HepG2 (cell line): ENCODE measurements around the gene EPHA1. TPM values are rescaled to one million over a fixed set of nuclear protein-coding genes. Genes with fewer than 3 reads are reported as not detected.

Experiments
- BORCS8-MEF2B ChIP-seq: sonication (generic); formaldehyde crosslinking; IDR thresholded peaks from 2 replicates; pipeline ENCODE4 v1.8.0; 2022; ENCODE audit warnings: mild to moderate bottlenecking, missing genetic modification reagents
- CBX2 ChIP-seq, 2 experiments: fragments of 200-600 bp in 1 of 2; sonication (generic); formaldehyde crosslinking in 1 of 2; IDR thresholded peaks; 2 replicates each; pipeline versions ENCODE4 v1.7.0 to v1.8.1; 2018 to 2022; ENCODE audit warnings: low read depth in 2 of 2, low read length in 1 of 2, mild to moderate bottlenecking in 1 of 2, missing genetic modification reagents in 1 of 2
- DR1 ChIP-seq: sonication (generic); formaldehyde crosslinking; IDR thresholded peaks from 2 replicates; pipeline ENCODE4 v1.8.0; 2021; ENCODE audit warnings: mild to moderate bottlenecking, missing genetic modification reagents, inconsistent platforms
- HNF1A ChIP-seq, 2 experiments: sonication (generic) in 1 of 2; formaldehyde crosslinking in 1 of 2; IDR thresholded peaks; 2 replicates each; pipeline versions ENCODE4 v1.4.0 to v1.6.1; 2016 to 2020; ENCODE audit warnings: borderline replicate concordance in 1 of 2, low read depth in 1 of 2, mild to moderate bottlenecking in 1 of 2, missing genetic modification reagents in 1 of 2
- HOXD1 ChIP-seq: sonication (generic); formaldehyde crosslinking; IDR thresholded peaks from 2 replicates; pipeline ENCODE4 v1.5.0; 2020; ENCODE audit warnings: missing genetic modification reagents
- SMARCE1 ChIP-seq: fragments of 450-650 bp; IDR thresholded peaks from 2 replicates; pipeline ENCODE4 v1.6.1; 2017; ENCODE audit warnings: borderline replicate concordance
- SRSF1 ChIP-seq: fragments of 200-400 bp; formaldehyde crosslinking; optimal IDR thresholded peaks from 2 replicates; pipeline ENCODE3; 2017; ENCODE audit warnings: mild to moderate bottlenecking, low read depth, low read length, moderate library complexity
- SRSF4 ChIP-seq: fragments of 200-400 bp; formaldehyde crosslinking; IDR thresholded peaks from one replicate; pipeline ENCODE4 v1.6.1; 2018; ENCODE audit warnings: mild to moderate bottlenecking, low read depth, low read length, moderate library complexity; ENCODE audit not compliant: poor library complexity, severe bottlenecking
- SYNCRIP ChIP-seq: fragments of 200-400 bp; formaldehyde crosslinking; IDR thresholded peaks from 2 replicates; pipeline ENCODE4 v1.6.1; 2018; ENCODE audit warnings: mild to moderate bottlenecking, low read depth, low read length; ENCODE audit not compliant: insufficient read depth
- TEAD3 ChIP-seq: optimal IDR thresholded peaks from 2 replicates; pipeline ENCODE3; 2016; ENCODE audit warnings: borderline replicate concordance
- THYN1 ChIP-seq: sonication (generic); formaldehyde crosslinking; IDR thresholded peaks from 2 replicates; pipeline ENCODE4 v1.8.1; 2023; ENCODE audit warnings: low read depth, mild to moderate bottlenecking, moderate library complexity, missing genetic modification reagents, borderline replicate concordance
- ZNF292 ChIP-seq: sonication (generic); formaldehyde crosslinking; IDR thresholded peaks from 2 replicates; pipeline ENCODE4 v1.8.1; 2022; ENCODE audit warnings: mild to moderate bottlenecking, low read depth, missing genetic modification reagents, borderline replicate concordance
- polyA plus RNA-seq, 8 experiments: library from polyadenylated mRNA; depleted of rRNA in 3 of 8; stranded (reverse) in 7 of 8; unstranded in 1 of 8; fragments of >200 nt; fragmentation: Illumina TruSeq in 4 of 8; extraction: Trizol in 4 of 8; gene quantifications; 2 replicates each; pipeline versions ENCODE4 v1.2.1 to v1.2.3, GENCODE V29; 2011 to 2016; ENCODE audit warnings: low read depth in 4 of 8, missing spikeins in 1 of 8, mixed read lengths in 1 of 8; ENCODE audit not compliant: insufficient read depth in 1 of 8
- total RNA-seq, 5 experiments: library from RNA; depleted of rRNA; stranded (reverse); fragments of >200 nt; fragmentation: Illumina TruSeq; extraction: Trizol; gene quantifications; 2 replicates each; pipeline ENCODE4 v1.2.3, GENCODE V29; 2016; ENCODE audit warnings: low read depth in 1 of 5
- TF ChIP-seq, protein P1 (sequence below): sonication (generic); formaldehyde crosslinking; IDR thresholded peaks from 2 replicates; pipeline ENCODE4 v1.5.0; 2020; ENCODE audit warnings: mild to moderate bottlenecking, missing genetic modification reagents
- TF ChIP-seq, protein P2 (sequence below): sonication (generic); formaldehyde crosslinking; IDR thresholded peaks from 2 replicates; pipeline ENCODE4 v1.8.1; 2023; ENCODE audit warnings: mild to moderate bottlenecking, missing genetic modification reagents
- TF ChIP-seq, protein P3 (sequence below): sonication (generic); formaldehyde crosslinking; IDR thresholded peaks from 2 replicates; pipeline ENCODE4 v1.4.0; 2020; ENCODE audit warnings: mild to moderate bottlenecking, missing genetic modification reagents

The EPHA1 gene
- total and polyA plus RNA-seq, 2 of the 13 experiments (the other 11 are each of a cell fraction or from before 2014, with no cell fraction given), result 4.6 to 17.1 TPM

DNA sequence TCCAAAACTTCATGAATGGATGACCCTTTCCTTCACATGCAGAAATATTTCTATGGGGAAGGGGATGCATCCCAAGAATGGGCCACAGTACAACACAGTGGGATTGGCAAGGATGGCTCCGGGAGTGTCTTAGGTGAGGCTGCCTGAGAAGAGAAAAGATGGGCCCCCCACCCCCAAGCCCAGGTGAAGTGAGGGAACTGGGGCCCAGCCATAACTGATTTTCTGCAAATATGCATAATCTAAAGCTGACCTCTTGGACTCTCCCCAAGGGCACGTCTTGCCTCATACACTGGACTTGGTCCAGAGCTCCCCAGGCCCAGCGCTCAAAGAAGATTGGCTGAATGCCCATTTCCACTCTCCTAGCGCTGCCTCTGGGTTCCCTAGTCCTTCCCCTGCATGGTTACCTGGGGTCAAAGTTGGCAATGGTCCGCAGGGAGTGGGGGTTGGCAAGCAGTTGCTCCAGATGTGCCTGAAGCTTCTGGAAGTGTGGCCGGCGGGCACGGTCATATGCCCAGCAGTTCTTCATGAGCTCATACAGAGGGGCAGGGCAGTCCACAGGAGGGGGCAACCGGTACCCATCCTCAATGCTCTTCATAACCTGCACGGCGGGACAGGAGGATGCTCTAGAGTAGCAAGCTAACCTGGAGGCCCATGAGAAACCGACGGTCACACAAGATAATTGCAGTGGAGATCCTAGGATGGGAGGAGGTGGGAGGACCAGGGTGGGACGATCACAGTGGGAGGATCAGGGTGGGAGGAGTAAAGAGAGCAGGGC is 15.2 kb downstream of the EPHA1 start (continued):
- TF ChIP-seq, protein P1, sequence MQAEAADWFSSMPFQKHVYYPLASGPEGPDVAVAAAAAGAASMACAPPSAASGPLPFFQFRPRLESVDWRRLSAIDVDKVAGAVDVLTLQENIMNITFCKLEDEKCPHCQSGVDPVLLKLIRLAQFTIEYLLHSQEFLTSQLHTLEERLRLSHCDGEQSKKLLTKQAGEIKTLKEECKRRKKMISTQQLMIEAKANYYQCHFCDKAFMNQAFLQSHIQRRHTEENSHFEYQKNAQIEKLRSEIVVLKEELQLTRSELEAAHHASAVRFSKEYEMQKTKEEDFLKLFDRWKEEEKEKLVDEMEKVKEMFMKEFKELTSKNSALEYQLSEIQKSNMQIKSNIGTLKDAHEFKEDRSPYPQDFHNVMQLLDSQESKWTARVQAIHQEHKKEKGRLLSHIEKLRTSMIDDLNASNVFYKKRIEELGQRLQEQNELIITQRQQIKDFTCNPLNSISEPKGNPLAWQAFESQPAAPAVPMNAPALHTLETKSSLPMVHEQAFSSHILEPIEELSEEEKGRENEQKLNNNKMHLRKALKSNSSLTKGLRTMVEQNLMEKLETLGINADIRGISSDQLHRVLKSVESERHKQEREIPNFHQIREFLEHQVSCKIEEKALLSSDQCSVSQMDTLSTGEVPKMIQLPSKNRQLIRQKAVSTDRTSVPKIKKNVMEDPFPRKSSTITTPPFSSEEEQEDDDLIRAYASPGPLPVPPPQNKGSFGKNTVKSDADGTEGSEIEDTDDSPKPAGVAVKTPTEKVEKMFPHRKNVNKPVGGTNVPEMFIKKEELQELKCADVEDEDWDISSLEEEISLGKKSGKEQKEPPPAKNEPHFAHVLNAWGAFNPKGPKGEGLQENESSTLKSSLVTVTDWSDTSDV (CRISPR knock-in tag), result no peak
- TF ChIP-seq SYNCRIP, result no peak
- no peak for TF ChIP-seq SRSF4
- peak; percentile 83 for TF ChIP-seq TEAD3
- 0 out of 2 replicates have a peak, but pooled peaks have one; percentile 13 for TF ChIP-seq BORCS8-MEF2B (CRISPR knock-in tag)
- TF ChIP-seq HOXD1 (CRISPR knock-in tag), result no peak
- no peak for TF ChIP-seq THYN1
- TF ChIP-seq, protein P2, sequence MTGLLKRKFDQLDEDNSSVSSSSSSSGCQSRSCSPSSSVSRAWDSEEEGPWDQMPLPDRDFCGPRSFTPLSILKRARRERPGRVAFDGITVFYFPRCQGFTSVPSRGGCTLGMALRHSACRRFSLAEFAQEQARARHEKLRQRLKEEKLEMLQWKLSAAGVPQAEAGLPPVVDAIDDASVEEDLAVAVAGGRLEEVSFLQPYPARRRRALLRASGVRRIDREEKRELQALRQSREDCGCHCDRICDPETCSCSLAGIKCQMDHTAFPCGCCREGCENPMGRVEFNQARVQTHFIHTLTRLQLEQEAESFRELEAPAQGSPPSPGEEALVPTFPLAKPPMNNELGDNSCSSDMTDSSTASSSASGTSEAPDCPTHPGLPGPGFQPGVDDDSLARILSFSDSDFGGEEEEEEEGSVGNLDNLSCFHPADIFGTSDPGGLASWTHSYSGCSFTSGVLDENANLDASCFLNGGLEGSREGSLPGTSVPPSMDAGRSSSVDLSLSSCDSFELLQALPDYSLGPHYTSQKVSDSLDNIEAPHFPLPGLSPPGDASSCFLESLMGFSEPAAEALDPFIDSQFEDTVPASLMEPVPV (CRISPR knock-in tag), result no peak
- TF ChIP-seq CBX2 (IDR thresholded peaks at IDR 0.05; ENCODE audit: low read depth, low read length), result no peak
- no peak for TF ChIP-seq CBX2 (CRISPR knock-in tag; IDR thresholded peaks at IDR 0.05; ENCODE audit: low read depth)
- no peak for TF ChIP-seq SRSF1
- TF ChIP-seq DR1 (CRISPR knock-in tag), result no peak
- TF ChIP-seq, protein P3, sequence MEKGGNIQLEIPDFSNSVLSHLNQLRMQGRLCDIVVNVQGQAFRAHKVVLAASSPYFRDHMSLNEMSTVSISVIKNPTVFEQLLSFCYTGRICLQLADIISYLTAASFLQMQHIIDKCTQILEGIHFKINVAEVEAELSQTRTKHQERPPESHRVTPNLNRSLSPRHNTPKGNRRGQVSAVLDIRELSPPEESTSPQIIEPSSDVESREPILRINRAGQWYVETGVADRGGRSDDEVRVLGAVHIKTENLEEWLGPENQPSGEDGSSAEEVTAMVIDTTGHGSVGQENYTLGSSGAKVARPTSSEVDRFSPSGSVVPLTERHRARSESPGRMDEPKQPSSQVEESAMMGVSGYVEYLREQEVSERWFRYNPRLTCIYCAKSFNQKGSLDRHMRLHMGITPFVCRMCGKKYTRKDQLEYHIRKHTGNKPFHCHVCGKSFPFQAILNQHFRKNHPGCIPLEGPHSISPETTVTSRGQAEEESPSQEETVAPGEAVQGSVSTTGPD (CRISPR knock-in tag), result no peak
- no peak for TF ChIP-seq HNF1A (IDR thresholded peaks at IDR 0.05; ENCODE audit: low read depth)
- TF ChIP-seq HNF1A (CRISPR knock-in tag; IDR thresholded peaks at IDR 0.05; ENCODE audit: borderline replicate concordance), result peak; percentile 58
- no peak; the same call in 1 of the 2 replicates for TF ChIP-seq ZNF292 (CRISPR knock-in tag)
- TF ChIP-seq SMARCE1, result no peak
